GM12878 (cell line): ENCODE data around the gene TRPM1.

ENCODE experiments used
- ATF7 ChIP-seq: fragments of 450-650 bp; IDR thresholded peaks from 2 replicates; pipeline ENCODE4 v1.6.1; 2016; ENCODE audit warnings: low read depth, mild to moderate bottlenecking
- BRCA1 ChIP-seq: IDR thresholded peaks from 2 replicates; pipeline ENCODE4 v1.6.1; 2011; ENCODE audit warnings: low read depth, low read length, improper control_type of control experiment
- CBFB ChIP-seq: IDR thresholded peaks from 2 replicates; pipeline ENCODE4 v1.6.1; 2016; ENCODE audit warnings: antibody characterized with exemption, low read depth
- EZH2 ChIP-seq: IDR thresholded peaks from 2 replicates; pipeline ENCODE4 v1.6.1; 2012; ENCODE audit warnings: low read depth, mild to moderate bottlenecking, control low read depth, inconsistent platforms, low read length, borderline replicate concordance; ENCODE audit not compliant: control insufficient read depth
- HDGF ChIP-seq: fragments of 450-650 bp; IDR thresholded peaks from 2 replicates; pipeline ENCODE4 v1.6.1; 2016; ENCODE audit warnings: antibody characterized with exemption
- POLR2A ChIP-seq: IDR thresholded peaks from 2 replicates; pipeline ENCODE4 v1.6.1; 2011; ENCODE audit warnings: low read depth, mild to moderate bottlenecking, low read length
- POLR2AphosphoS5 ChIP-seq: IDR thresholded peaks from 2 replicates; pipeline ENCODE4 v1.6.1; 2011; ENCODE audit warnings: mild to moderate bottlenecking, low read length, inconsistent platforms
- RCOR1 ChIP-seq: conservative IDR thresholded peaks from 2 replicates; pipeline ENCODE4 v1.6.1; 2012; ENCODE audit warnings: low read depth, low read length, improper control_type of control experiment
- TF ChIP-seq, protein P1 (sequence below), 3 experiments: IDR thresholded peaks in 2 of 3; conservative IDR thresholded peaks in 1 of 3; 2 replicates each; pipeline ENCODE4 v1.5.1; 2011; ENCODE audit warnings: low read depth in 3 of 3, low read length in 3 of 3, mild to moderate bottlenecking in 3 of 3, control low read depth in 2 of 3, moderate library complexity in 2 of 3, inconsistent platforms in 1 of 3, mixed read lengths in 1 of 3; ENCODE audit not compliant: control insufficient read depth in 2 of 3, insufficient read depth in 1 of 3; ENCODE audit errors: extremely low read depth in 1 of 3
- TF ChIP-seq, protein P2 (sequence below): fragments of 450-650 bp; IDR thresholded peaks from 2 replicates; pipeline ENCODE4 v1.6.1; 2016; ENCODE audit warnings: mild to moderate bottlenecking

DNA sequence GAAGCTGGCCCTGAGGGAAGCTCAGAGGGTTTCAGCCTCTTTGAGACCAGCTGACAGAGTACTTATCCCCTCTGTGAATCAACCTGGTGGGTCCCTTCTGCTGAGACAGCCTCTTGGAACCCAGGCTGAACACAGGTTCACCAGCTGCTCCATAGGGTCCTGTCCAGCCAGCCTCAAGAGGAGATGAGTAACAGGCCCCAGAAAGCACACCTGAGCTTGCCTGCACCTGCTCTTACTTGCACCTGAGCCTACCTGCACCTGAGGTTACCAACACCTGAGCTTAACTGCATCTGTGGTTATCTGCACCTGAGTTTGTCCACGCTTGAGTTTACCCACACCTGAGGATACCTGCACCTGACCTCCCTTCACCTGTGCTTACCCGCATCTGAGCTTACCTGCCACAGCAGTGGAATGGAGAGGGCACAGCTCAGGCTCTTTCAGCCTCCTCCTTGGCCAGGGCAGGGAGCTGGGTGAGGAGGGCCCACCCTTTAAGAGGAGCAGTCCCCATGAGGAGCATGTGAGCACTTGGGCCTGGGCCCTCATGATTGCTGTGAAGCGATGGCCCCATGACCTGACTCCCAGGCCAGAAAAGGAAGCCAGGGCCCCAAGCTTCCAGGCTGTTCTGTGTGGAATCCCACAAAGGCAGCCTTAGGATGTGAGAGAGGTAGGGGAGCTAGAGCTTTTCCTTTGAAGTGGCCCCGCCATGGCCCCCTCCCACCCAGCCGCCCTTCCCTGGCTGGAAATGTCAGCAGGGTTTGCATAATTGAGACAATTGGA lies at the start of gene TRPM1:
- TF ChIP-seq, protein P1, sequence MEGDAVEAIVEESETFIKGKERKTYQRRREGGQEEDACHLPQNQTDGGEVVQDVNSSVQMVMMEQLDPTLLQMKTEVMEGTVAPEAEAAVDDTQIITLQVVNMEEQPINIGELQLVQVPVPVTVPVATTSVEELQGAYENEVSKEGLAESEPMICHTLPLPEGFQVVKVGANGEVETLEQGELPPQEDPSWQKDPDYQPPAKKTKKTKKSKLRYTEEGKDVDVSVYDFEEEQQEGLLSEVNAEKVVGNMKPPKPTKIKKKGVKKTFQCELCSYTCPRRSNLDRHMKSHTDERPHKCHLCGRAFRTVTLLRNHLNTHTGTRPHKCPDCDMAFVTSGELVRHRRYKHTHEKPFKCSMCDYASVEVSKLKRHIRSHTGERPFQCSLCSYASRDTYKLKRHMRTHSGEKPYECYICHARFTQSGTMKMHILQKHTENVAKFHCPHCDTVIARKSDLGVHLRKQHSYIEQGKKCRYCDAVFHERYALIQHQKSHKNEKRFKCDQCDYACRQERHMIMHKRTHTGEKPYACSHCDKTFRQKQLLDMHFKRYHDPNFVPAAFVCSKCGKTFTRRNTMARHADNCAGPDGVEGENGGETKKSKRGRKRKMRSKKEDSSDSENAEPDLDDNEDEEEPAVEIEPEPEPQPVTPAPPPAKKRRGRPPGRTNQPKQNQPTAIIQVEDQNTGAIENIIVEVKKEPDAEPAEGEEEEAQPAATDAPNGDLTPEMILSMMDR (IDR thresholded peaks at IDR 0.05 in 2 of 3, conservative IDR thresholded peaks at IDR 0.05 in 1 of 3; ENCODE audit: control insufficient read depth in 2 of 3, extremely low read depth in 1 of 3, insufficient read depth in 1 of 3, low read depth in 3 of 3, low read length in 3 of 3): no peak
- TF ChIP-seq RCOR1 (no peak), CBFB (no peak), POLR2A (no peak), POLR2AphosphoS5 (no peak), HDGF (no peak), BRCA1 (no peak), ATF7 (no peak), EZH2 (no peak)
- TF ChIP-seq, protein P2, sequence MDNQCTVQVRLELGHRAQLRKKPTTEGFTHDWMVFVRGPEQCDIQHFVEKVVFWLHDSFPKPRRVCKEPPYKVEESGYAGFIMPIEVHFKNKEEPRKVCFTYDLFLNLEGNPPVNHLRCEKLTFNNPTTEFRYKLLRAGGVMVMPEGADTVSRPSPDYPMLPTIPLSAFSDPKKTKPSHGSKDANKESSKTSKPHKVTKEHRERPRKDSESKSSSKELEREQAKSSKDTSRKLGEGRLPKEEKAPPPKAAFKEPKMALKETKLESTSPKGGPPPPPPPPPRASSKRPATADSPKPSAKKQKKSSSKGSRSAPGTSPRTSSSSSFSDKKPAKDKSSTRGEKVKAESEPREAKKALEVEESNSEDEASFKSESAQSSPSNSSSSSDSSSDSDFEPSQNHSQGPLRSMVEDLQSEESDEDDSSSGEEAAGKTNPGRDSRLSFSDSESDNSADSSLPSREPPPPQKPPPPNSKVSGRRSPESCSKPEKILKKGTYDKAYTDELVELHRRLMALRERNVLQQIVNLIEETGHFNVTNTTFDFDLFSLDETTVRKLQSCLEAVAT: no peak
